Fibroblast of mammary gland (primary cell): ENCODE measurements around the gene EFR3B.

ENCODE experiments used
- DNase-seq: peaks from one replicate; pipeline ENCODE4 v3.0.0-alpha.2; 2010; ENCODE audit warnings: low read depth
- H3K4me3 ChIP-seq: 2 replicates; pipeline ENCODE4 v1.5.1; 2011; ENCODE audit warnings: low read depth, mild to moderate bottlenecking, low read length, moderate library complexity; ENCODE audit not compliant: control insufficient read depth
- TF ChIP-seq, protein P1 (sequence below): conservative IDR thresholded peaks from 2 replicates; pipeline ENCODE4 v1.5.1; 2011; ENCODE audit warnings: low read depth, low read length, inconsistent platforms; ENCODE audit not compliant: control insufficient read depth, insufficient read depth

Gene EFR3B

DNA sequence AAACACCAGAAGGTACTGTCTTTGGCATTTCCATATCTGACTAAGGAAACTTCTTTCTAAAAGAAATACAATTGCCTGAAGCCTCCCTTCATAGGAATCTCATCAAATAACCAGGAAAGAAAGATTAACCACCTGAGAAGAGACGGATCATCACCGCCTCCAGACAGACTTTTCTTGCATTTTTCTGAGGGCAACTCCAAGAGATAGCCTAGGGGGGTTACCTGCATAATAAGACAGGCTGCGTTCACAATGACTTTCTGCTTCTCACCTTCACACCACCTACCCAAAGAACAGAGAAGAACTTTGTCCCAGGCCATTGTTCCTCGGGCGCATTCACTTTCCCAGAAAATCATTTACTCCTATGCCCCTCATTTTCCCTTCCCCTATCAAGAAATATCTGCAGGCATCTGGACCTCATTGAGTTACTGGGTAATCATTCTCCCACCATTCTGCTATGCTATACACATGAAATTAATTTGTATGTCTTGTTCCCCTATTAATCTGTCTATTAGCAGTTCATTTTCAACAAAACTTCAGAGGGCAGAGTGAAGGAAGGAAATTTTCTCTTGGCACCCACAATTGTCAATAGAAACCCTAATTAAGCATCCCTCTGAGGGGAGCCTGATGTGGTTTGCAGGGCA, 134.8 kb downstream of the EFR3B start:
- no peak overlapping the region for H3K4me3 ChIP-seq
- no peak for DNase-seq
- TF ChIP-seq, protein P1, sequence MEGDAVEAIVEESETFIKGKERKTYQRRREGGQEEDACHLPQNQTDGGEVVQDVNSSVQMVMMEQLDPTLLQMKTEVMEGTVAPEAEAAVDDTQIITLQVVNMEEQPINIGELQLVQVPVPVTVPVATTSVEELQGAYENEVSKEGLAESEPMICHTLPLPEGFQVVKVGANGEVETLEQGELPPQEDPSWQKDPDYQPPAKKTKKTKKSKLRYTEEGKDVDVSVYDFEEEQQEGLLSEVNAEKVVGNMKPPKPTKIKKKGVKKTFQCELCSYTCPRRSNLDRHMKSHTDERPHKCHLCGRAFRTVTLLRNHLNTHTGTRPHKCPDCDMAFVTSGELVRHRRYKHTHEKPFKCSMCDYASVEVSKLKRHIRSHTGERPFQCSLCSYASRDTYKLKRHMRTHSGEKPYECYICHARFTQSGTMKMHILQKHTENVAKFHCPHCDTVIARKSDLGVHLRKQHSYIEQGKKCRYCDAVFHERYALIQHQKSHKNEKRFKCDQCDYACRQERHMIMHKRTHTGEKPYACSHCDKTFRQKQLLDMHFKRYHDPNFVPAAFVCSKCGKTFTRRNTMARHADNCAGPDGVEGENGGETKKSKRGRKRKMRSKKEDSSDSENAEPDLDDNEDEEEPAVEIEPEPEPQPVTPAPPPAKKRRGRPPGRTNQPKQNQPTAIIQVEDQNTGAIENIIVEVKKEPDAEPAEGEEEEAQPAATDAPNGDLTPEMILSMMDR = no peak

DNA sequence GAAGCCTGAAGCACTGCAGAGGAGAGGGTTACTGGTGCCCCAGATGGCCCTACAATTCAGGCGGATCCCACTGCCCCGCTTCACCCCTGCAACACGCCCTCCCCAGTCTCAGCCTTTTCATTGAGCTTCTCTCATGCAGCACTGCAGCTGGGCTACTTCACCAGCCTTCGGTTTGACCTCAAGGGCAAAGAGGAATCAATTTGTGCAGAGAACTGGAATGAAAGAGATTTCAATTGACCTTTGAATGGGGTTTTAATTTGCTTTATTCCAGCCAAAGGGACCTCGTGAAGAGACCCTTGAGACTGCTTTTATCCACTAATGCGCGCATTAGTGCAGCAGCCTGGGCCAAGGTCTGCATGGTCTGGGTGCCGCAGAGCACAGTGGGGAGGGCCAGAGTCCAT, 135.3 kb downstream of the EFR3B start:
- DNase-seq = no peak
- TF ChIP-seq, protein P1 = no peak
- no peak overlapping the region for H3K4me3 ChIP-seq

DNA sequence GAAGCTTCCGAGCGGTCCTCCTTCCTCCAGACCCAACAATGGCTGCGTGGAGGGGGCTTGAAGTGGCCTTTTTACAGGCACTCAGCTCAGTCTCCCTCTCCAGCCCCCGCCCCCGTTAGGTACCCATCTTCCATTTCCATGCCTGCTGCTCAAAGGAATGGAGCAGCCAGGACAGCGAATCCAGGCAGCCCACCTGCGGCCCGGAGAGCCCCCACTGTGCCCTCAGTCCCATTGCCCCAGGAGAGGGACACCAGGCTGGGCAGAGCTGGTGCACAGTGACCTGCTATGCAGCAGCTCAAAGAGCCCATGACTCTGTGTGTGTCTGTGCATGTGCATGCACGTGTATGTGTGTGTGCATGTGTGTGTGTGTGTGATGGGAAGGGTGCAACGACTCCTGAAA, 137.1 kb downstream of the EFR3B start:
- no peak for DNase-seq
- TF ChIP-seq, protein P1 = no peak
- no peak overlapping the region for H3K4me3 ChIP-seq

DNA sequence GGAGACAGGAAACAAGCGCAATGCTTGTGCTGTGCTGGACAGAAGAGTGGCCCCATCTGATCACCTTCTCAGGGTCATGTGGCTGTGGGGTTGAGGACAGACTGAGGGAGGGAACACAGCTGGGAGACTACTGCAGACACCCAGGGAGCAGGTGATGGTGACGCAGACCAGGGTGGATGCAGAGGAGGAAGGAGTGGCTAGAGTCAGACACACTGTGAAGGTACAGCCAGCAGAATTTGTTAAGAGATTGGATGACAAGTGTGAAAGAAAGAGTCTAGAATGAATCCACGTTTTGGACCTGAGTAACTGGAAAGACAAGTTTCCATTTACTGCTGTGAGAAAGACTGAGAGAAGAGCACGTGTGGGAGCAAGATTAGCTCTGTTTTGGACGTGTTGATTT, 142.4 kb downstream of the EFR3B start:
- TF ChIP-seq, protein P1 = no peak
- DNase-seq = no peak
- no peak overlapping the region for H3K4me3 ChIP-seq

DNA sequence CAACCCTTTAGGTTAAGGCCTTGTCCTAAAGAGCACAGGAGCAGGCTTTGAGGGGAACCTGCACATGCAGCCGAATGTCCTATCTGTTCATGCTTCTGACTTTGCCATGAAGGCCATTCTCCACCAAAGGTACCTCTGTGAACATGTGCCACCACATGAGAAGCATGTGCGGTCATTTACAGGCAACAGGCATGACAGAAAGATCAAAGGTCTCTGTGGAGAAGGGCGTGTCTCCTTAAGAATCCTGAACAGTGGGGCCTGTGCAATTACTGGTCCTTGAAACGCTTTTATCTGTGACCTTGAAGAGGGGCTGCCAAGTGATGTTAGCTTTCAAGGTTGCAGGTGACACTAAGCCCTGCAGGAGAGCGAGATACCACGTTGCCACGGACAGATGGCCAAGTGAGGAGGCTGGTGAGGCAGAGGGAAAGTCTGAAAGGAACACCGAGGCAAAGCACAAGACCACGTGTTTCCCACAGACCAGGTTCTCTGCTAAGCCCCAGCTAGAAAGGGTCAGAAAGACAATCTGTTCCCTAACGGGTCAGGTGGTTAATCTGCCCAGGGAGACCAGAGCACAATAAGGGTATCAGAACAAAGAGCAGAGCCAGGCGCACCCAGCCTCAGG, 146.0 kb downstream of the EFR3B start:
- H3K4me3 ChIP-seq = no peak overlapping the region
- DNase-seq = no peak
- TF ChIP-seq, protein P1 = no peak

DNA sequence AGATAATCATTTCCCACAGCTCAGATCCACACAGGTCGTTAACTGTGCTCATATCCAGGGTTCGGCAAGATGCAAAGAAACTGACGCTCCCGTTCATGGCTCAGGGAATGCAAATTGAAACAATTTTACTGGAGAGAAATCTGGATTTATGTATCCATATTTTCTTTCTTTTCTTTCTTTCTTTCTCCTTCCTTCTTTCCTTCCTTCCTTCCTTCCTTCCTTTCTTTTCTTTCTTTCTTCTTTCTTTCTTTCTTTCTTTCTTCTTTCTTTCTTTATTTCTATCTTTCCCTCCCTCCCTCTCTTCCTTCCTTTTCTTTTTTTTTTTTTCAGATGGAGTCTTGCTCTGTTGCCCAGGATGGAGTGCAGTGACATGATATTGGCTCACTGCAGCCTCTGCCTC, 146.5 kb downstream of the EFR3B start:
- TF ChIP-seq, protein P1 = no peak
- DNase-seq = no peak
- H3K4me3 ChIP-seq = no peak overlapping the region
